Effector CD4-positive, alpha-beta T cell (primary cell): ENCODE data around the gene MAD2L1BP.
"Not testable (repeated sequence)": the region's sequence is repeated elsewhere in the genome, so short reads cannot be mapped to it uniquely, and the experiment has no call there.

Source experiments
- DNase-seq: peaks from one replicate; pipeline ENCODE4 v3.0.0-alpha.2; 2020
- total RNA-seq: gene quantifications from one replicate; lab custom pipeline; 2026; lab: John Stamatoyannopoulos, UW

Gene MAD2L1BP
- 13.5 reads per million, percentile 38 among the genes with 10 or more reads in this experiment for total RNA-seq

DNA sequence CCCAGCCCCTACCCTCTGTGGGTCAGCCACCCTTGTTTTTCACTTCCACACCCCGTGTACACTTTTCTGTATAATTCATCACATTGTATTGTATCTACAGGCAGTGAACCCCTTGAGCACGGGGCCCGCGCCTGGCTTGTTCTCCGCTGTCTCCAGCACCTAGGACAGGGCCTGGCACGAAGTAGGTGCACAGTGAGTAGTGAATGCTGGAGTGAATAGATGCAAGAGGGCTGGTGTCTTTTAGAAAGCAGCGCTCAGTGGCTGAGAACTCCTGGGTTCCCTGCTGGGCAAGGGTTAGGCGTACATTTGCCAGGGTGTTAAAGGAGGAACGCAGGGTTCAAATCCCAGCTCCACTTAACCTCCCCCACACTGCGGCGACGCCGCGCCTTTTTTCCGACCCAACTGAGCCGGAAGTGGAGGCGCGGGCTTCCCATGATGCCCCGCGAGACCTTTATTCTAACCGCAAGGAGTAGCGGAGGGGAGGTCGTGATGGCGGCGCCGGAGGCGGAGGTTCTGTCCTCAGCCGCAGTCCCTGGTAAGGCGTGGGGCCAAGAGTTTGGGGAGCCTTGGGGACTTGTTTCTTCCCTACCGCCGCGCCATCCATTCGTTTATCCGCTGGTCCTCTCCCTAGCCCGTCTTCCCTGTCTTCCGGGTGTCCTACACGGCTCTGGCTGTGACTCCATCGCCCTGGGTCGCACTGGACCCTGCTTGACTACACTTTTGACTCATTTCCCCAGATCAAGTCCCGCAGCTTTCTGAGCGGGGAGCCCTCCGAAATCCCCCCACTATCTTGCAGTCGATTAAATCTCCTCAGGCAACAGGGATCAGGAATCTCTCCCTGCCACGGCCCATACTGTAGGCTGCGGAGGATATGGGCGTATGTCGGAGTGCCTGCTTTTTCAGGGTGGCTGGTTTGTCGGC, at the start of gene MAD2L1BP:
MAD2L1BP (plus strand) TSS at position 454 of the 921 bp plus-strand sequence; CDS start at position 490, 36 bp downstream.
- peak; percentile 81 for DNase-seq

- DNase-seq: no peak
Measured at GRCh38 chr6:43588194-43588593, 47.4 kb upstream of the MAD2L1BP start.

DNA sequence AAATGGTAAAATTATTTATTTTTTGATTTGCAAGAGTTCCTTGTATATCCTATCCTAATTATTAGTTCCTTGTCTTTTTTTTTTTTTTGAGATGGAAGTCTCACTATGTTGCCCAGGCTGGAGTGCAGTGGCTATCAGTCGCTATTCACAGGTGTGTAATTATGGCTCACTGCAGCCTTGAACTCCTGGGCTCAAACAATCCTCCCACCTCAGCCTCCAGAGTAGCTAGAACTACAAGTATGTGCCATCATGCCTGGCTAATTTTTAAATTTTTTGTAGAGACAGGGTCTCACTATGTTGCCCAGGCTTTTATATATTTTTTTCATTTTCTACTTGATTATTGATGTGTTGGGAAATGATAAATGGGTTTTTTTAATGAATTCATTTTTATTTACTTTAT, 46.1 kb upstream of the MAD2L1BP start:
- DNase-seq: not testable (repeated sequence)

- DNase-seq: no peak
Measured at GRCh38 chr6:43593938-43594337, 41.7 kb upstream of the MAD2L1BP start.

DNA sequence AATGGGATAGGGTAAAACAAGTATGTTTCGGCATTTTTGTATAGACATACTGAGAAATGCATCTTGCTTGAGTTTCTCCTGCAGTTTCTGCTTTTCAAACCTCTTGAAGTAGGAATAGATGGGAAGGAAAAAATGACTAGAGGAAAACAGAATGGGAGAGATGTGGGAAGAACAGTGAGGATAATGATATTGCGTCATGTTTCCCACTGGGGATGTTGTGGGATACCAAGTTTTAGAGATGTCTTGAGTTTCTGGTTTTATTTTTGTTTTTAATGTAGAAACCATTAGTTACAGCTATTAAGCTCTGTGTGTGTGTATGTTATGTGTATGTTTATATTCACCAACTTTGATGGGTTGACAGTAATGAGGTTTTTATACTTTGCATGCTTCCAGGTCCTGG, 35.0 kb upstream of the MAD2L1BP start:
- DNase-seq: no peak

DNA sequence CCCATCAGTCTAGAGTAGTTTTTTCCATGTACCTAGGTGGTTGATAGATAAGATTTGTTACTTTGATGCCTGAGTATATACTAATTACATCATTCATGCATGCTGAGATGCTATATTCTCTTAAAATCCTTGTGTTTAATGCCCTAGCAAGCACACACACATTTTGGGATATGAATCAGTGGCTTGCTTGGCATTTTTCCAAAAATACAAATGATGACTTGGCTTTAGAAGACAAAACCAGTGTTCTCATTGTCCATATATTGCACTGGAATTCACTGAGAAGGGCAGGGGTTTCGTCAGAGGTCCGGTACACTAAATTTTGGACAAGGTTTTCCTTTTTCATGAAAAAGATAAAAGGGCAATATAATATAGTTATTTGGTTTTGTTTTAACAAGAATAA, 31.5 kb upstream of the MAD2L1BP start:
- DNase-seq: no peak

GRCh38 chr6:43606019-43606418, 29.6 kb upstream of the MAD2L1BP start:
- no peak for DNase-seq

DNA sequence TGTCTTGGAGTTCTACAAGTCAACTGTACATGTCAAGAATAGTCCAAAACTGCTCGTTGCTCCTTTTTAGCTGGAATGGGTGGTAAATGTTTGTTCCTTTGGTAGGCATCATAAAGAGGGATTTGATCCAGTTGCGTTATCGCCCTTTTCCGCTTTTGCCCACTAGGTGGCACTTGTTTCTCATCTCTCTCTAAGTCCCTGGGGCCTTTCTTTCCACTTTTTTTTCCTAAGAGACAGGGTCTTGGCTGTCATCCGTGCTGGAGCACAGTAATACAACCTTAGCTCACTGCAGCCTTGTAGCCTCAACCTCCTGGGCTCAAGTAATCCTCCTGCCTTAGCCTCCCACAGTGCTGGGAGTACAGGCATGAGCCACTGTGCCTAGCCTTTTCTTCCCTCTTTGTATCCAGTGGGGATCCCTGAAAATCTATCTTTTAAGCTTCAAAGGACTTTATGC, 27.3 kb upstream of the MAD2L1BP start:
- peak; percentile 43 for DNase-seq

GRCh38 chr6:43608807-43609206, 26.8 kb upstream of the MAD2L1BP start:
- no peak for DNase-seq

- no peak for DNase-seq
Measured at GRCh38 chr6:43609402-43609801, 26.2 kb upstream of the MAD2L1BP start.

DNA sequence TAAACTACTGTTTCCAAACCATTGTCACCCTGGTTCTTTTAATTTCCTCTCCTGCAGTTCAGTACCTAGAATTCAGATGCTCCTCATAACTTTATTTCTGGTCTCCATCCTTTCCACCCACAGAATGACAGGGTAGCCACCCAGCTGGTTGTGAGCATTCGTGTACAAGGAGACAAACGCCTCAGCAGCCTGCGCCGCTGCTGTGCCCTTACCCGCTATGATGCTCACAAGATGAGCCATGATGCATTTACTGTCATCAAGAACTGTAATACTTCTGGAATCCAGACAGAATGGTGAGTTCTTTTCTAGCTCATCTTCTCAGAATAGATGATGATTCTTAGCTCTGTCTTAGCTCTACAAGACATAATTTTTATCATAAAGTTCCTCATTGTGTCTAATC, 25.2 kb upstream of the MAD2L1BP start:
- no peak for DNase-seq

GRCh38 chr6:43613721-43614395, 21.8 kb upstream of the MAD2L1BP start:
- DNase-seq: no peak

DNA sequence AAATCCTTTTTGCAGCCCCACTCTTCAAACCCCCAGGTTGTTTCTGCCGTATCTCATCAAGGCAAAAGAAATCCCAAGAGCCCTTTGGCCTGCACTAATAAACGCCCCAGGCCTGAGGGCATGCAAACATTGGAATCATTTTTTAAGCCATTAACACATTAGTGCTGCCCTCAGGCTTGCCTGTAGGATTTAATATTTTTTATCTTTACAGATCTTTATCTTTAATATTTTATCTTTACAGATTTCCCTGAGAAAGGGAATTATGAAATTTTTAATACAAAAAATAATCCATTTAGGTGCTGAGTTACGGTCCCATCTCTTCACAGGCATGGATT, 21.3 kb upstream of the MAD2L1BP start:
- DNase-seq: no peak

DNA sequence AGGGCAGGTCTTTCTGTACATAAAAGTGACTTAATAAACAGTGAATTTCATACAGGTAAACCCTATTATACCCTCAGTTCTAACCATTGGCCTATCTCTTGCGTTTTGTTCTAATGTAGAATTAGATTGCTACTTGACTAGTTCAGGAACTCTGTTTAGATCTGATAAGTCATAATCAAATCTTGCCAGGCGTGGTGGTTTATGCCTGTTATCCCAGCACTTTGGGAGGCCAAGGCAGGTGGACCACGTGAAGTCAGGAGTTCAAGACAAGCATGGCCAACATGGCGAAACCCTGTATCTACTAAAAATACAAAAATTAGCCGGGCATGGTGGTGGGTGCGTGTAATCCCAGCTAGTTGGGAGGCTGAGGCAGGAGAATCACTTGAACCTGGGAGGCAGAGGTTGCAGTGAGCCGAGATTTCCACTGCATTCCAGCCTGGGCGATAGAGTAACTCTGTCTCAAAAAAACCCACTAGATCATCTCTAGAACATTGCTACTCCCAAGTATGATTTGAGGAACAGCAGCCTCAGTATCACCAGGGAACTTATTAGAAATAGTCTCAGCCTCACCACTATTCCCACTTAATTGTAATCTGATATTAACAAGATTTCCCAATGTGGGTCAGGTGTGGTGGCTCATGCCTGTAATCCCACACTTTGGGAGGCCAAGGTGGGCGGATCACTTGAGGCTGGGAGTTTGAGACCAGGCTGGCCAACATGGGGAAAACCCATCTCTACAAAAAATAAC, 18.7 kb upstream of the MAD2L1BP start:
- no peak for DNase-seq

DNA sequence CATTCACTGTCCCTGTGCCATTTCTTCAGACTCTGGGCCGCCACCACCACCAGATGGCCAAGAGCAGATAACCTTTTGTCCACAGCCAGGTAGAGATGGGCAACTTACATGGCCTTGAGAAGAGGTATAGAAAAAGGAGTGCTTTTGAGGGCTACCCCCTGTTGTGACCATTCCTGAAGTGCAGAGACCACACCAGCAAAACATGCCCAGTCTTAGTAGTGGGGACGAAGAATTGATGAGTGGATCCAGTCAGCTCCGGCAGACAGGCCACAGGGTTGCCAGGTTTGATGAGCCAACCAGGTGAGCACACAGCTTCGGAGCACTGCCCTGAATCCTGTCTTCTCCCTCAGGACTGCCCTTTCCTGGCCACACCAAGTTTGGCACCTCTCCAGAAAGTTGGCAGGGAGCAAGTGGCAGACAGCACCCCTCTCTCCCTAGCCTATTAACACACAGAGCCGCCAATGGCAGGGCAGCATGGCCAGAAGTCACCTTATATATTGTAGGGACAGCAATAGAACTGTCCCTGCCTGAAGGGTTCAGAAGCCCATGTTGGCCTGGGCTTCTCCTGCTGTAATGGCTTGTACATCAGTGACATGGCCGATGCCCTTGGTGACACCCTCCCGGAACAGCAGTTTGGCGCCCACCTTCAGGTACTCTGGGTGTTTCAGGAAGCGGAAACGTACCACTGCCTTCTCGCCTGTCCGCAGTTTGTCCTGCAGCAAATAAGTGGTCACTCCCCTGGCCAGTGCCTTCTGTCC, 14.4 kb upstream of the MAD2L1BP start:
- DNase-seq: no peak

DNA sequence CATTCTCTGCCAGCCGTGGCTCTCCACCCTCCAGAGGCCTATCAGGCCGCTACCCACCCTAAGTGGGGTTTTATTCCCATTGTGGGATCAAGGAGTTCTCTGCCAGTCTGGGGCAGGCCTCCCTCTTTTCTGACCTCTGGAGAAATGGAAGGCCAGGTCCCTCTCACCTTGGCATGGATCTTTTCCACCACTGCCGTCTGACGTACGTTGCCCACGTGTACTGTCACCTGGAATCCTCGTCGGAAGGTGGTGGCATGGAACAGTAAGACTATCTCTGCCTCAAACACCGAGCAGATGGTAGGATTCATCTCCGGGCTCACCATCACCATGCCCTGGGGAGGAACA, 13.8 kb upstream of the MAD2L1BP start:
- DNase-seq: no peak

- DNase-seq: no peak
Measured at GRCh38 chr6:43622541-43622940, 13.1 kb upstream of the MAD2L1BP start.

- DNase-seq: no peak
Measured at GRCh38 chr6:43623880-43624785, 11.5 kb upstream of the MAD2L1BP start.

- DNase-seq: no peak
Measured at GRCh38 chr6:43624786-43625288, 10.8 kb upstream of the MAD2L1BP start.

GRCh38 chr6:43625393-43625992, 10.1 kb upstream of the MAD2L1BP start:
- no peak for DNase-seq
